A172 (cell line): Measurements from ENCODE around the gene ANKRD29. TPM values are rescaled to one million over a fixed set of nuclear protein-coding genes. Genes with fewer than 3 reads are reported as not detected.
"Not testable (repeated sequence)": the region's sequence is repeated elsewhere in the genome, so short reads cannot be mapped to it uniquely, and the experiment has no call there.

ENCODE experiments used
- DNase-seq: peaks from one replicate; pipeline ENCODE4 v3.0.0-alpha.2; 2015; ENCODE audit warnings: low spot score
- total RNA-seq: library from RNA; depleted of rRNA; stranded (reverse); fragments of >200 nt; shearing (Covaris generic); gene quantifications from 2 replicates; pipeline ENCODE4 v1.2.3, GENCODE V29; 2014

Gene ANKRD29
- total RNA-seq, 1 experiment from 2014 or later: 3.8 TPM

GRCh38 chr18:23616258-23616657, 46.5 kb downstream of the ANKRD29 start:
- DNase-seq: no peak

- no peak for DNase-seq
These were observed 47.8 kb downstream of the ANKRD29 start for GRCh38 chr18:23614891-23615290.

- DNase-seq: no peak
These were observed 48.3 kb downstream of the ANKRD29 start for GRCh38 chr18:23614413-23614812.

- not testable (repeated sequence) for DNase-seq
These were observed 49.6 kb downstream of the ANKRD29 start for GRCh38 chr18:23613091-23613475.

GRCh38 chr18:23612434-23613090, 50.1 kb downstream of the ANKRD29 start:
- DNase-seq: no peak

GRCh38 chr18:23609390-23610023, 53.2 kb downstream of the ANKRD29 start:
- DNase-seq: no peak

GRCh38 chr18:23608211-23608610, 54.5 kb downstream of the ANKRD29 start:
- no peak for DNase-seq

- DNase-seq: no peak
These were observed 56.8 kb downstream of the ANKRD29 start for GRCh38 chr18:23605941-23606340.

GRCh38 chr18:23599809-23600208, 62.9 kb downstream of the ANKRD29 start:
- no peak for DNase-seq

GRCh38 chr18:23596183-23596582, 66.5 kb downstream of the ANKRD29 start:
- DNase-seq: no peak

- no peak for DNase-seq
These were observed 67.1 kb downstream of the ANKRD29 start for GRCh38 chr18:23595591-23595990.

GRCh38 chr18:23593720-23594119, 69.0 kb downstream of the ANKRD29 start:
- DNase-seq: peak; percentile 97

GRCh38 chr18:23592911-23593310, 69.8 kb downstream of the ANKRD29 start:
- DNase-seq: no peak

GRCh38 chr18:23591011-23591410, 71.7 kb downstream of the ANKRD29 start:
- no peak for DNase-seq

GRCh38 chr18:23588836-23589560, 73.7 kb downstream of the ANKRD29 start:
- DNase-seq: peak; percentile 74

GRCh38 chr18:23587220-23587642, 75.5 kb downstream of the ANKRD29 start:
- DNase-seq: no peak

GRCh38 chr18:23586249-23587196, 76.2 kb downstream of the ANKRD29 start, which contains the start of gene NPC1:
Gene NPC1 (minus strand): TSS chr18:23586506. CDS start chr18:23586343, 163 bp downstream.
- peak; percentile 97 for DNase-seq

- DNase-seq: peak; percentile 18
These were observed 76.8 kb downstream of the ANKRD29 start for GRCh38 chr18:23585897-23586248.

GRCh38 chr18:23585007-23585871, 77.5 kb downstream of the ANKRD29 start:
- peak; percentile 53 for DNase-seq
